ENCODE data around the gene PKD1L1.

PKD1L1 gene

DNA sequence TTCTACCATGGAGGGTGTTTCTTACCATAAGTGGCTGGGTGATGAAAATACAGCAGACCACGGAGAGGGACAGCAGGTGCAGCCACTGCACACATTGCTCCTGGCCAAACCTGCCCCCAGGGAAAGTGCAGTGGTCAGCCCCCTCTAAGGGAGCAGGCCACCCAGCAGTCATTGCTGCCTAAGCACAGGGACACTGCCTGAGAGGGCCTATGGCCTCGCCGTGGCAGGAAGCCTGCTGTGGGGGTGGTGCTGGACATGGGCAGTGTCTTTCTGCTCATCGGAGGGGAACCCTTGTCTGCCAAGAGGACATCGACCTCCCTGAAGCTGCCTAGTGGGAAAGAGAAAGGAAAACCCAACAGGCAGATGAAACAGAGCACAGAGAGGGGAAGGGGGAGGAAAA is 118.3 kb downstream of the PKD1L1 start:
- H3K27ac ChIP-seq = no peak overlapping the region
- no peaks in the 10 kb centered on the region for H4K20me1 ChIP-seq
- TF ChIP-seq Cebpa-rat (IDR thresholded peaks at IDR 0.05) = no peak
- no peak overlapping the region for H3K4me3 ChIP-seq
- H3K4me1 ChIP-seq = peaks cover 46% of the 10 kb centered on the region
- no peaks in the 10 kb centered on the region for H3K27me3 ChIP-seq
- no peak overlapping the region for H3K9ac ChIP-seq
- H3K9me3 ChIP-seq = no peaks in the 10 kb centered on the region
- no peaks in the 10 kb centered on the region for H3K36me3 ChIP-seq
- no peak overlapping the region for H3K4me2 ChIP-seq

DNA sequence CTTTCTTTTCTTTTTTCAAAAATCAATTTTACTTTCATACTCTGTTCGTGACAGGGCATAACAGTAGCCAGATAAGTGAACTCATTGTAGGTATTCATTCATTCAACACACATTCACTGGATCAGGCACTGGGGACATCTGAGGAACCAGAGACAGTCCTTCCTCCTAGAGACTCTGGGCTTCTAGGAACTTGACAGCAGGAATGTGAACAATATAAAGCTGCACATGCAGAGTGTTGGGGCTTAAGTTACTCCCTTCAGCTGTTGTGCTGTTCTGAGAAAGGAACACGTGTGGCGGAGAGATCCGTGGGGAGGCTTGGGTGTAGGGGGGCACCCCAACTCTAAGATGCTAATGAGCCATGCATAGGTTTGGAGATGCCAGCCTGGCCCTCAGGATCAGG is 120.4 kb downstream of the PKD1L1 start:
- no peak for TF ChIP-seq Cebpa-rat (IDR thresholded peaks at IDR 0.05)
- peaks cover 30% of the 10 kb centered on the region for H3K4me1 ChIP-seq

DNA sequence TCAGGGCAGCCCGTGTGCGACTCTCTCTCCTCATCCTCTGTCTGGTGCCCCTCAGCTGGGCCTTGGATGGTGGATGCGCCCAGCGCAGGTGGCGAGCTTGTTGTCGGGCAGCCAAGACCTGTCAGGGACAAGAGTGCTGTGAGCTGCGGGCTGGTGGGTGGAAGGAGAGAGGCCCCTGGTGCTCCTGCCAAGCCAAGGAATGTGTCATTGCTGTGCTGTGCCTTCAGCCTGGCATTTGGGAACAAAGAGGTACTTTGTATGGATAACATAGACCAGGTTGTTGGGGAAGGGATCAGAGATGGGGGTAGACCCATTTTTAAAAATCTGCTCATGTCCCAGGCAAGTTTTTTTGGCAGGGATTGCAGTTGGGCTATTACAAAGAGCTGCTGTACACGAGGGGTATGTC is 120.9 kb downstream of the PKD1L1 start:
- no peaks in the 10 kb centered on the region for H4K20me1 ChIP-seq
- H3K4me1 ChIP-seq = peaks cover 25% of the 10 kb centered on the region
- H3K4me2 ChIP-seq = no peak overlapping the region
- no peaks in the 10 kb centered on the region for H3K36me3 ChIP-seq
- no peaks in the 10 kb centered on the region for H3K27me3 ChIP-seq
- no peak overlapping the region for H3K27ac ChIP-seq
- no peak for TF ChIP-seq Cebpa-rat (IDR thresholded peaks at IDR 0.05)
- H3K4me3 ChIP-seq = no peak overlapping the region
- no peak overlapping the region for H3K9ac ChIP-seq
- H3K9me3 ChIP-seq = no peaks in the 10 kb centered on the region

More for the DNA sequence above, 120.4 kb downstream of the PKD1L1 start:
- Histone ChIP-seq H3K9ac (no peak overlapping the region), H3K27ac (no peak overlapping the region), H3K4me3 (no peak overlapping the region), H3K4me2 (no peak overlapping the region), H3K9me3 (no peaks in the 10 kb centered on the region), H3K27me3 (no peaks in the 10 kb centered on the region), H4K20me1 (no peaks in the 10 kb centered on the region), H3K36me3 (no peaks in the 10 kb centered on the region)

- no peak overlapping the region for H3K4me3 ChIP-seq
- no peak overlapping the region for H3K27ac ChIP-seq
- no peaks in the 10 kb centered on the region for H3K36me3 ChIP-seq
- no peak overlapping the region for H3K9ac ChIP-seq
- H3K27me3 ChIP-seq = no peaks in the 10 kb centered on the region
- no peak overlapping the region for H3K4me2 ChIP-seq
- H3K9me3 ChIP-seq = no peaks in the 10 kb centered on the region
- peaks cover 19% of the 10 kb centered on the region for H3K4me1 ChIP-seq
- H4K20me1 ChIP-seq = no peaks in the 10 kb centered on the region
- TF ChIP-seq Cebpa-rat (IDR thresholded peaks at IDR 0.05) = no peak
These were observed 121.5 kb downstream of the PKD1L1 start for GRCh38 chr7:47826754-47827153.

DNA sequence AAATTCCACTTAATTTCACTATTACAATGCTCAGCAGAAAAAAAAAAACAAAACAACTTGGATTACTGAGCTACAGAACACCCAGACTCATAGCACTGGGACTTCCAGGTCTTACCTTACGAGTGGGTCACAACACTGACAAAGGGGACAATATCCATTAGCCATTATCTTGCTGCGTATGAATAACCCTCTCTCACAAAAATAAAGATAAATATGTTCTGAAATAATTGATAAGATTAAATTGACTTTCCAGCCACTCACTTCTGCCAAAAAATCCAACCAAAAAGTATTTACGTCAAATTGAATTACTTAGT is 128.7 kb downstream of the PKD1L1 start:
- Histone ChIP-seq H3K4me3 (no peak overlapping the region), H3K36me3 (no peaks in the 10 kb centered on the region), H3K27ac (no peak overlapping the region), H3K4me2 (no peak overlapping the region), H3K9me3 (no peaks in the 10 kb centered on the region), H3K9ac (no peak overlapping the region), H3K27me3 (no peaks in the 10 kb centered on the region), H3K4me1 (no peaks in the 10 kb centered on the region), H4K20me1 (no peaks in the 10 kb centered on the region)
- TF ChIP-seq Cebpa-rat (IDR thresholded peaks at IDR 0.05) = no peak

GRCh38 chr7:47818796-47819606 is 129.3 kb downstream of the PKD1L1 start:
- Histone ChIP-seq H3K4me2 (no peak overlapping the region), H3K4me1 (no peaks in the 10 kb centered on the region), H3K27me3 (no peaks in the 10 kb centered on the region)

DNA sequence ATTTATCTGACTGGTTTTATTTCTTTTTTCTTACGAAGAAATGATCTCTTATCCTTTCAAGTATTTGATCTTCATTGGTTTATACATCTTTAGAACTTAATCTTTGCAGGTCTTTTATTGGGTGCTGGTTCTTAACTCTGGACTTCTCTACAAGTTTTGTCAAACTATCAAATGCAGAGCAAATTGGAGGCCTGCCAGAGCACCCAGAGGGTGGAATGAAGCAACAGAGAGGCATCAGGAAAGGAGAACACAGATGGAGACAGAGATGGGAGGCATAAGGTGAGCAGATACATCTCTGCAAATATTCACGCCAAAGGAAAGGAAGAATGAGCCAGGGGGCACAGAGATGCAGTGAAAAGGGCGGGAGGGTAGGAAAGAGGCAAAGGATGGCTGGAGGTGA is 130.3 kb downstream of the PKD1L1 start:
- Histone ChIP-seq H4K20me1 (no peaks in the 10 kb centered on the region), H3K36me3 (no peaks in the 10 kb centered on the region), H3K27me3 (no peaks in the 10 kb centered on the region), H3K4me1 (no peaks in the 10 kb centered on the region), H3K4me2 (no peak overlapping the region), H3K4me3 (no peak overlapping the region), H3K9ac (no peak overlapping the region), H3K27ac (no peak overlapping the region), H3K9me3 (no peaks in the 10 kb centered on the region)
- TF ChIP-seq Cebpa-rat (IDR thresholded peaks at IDR 0.05) = no peak

More at GRCh38 chr7:47818796-47819606, 129.3 kb downstream of the PKD1L1 start:
- no peak overlapping the region for H3K27ac ChIP-seq
- H3K9ac ChIP-seq = no peak overlapping the region
- H3K9me3 ChIP-seq = no peaks in the 10 kb centered on the region
- TF ChIP-seq Cebpa-rat (IDR thresholded peaks at IDR 0.05) = no peak
- no peak overlapping the region for H3K4me3 ChIP-seq
- H4K20me1 ChIP-seq = no peaks in the 10 kb centered on the region
- no peaks in the 10 kb centered on the region for H3K36me3 ChIP-seq

DNA sequence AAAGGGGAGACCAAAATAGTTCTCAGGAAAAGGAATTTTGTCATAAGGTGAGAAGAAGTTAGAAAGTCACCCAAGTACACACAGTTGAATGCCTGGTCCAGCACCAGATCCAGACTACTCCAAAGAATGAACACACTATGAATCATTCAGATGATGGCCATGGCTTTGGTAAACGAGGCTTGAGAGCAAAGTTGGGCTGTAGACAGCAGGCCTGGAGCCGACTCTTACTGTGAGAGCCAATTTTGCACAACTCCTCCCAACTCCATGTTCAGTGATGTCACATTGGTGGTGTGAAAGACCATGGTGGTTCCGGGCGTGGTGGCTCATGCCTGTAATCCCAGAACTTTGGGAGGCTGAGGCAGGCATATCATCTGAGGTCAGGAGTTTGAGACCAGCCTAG is 131.6 kb downstream of the PKD1L1 start:
- H3K4me1 ChIP-seq = no peaks in the 10 kb centered on the region
- H3K36me3 ChIP-seq = no peaks in the 10 kb centered on the region
- TF ChIP-seq Cebpa-rat (IDR thresholded peaks at IDR 0.05) = no peak
- no peaks in the 10 kb centered on the region for H4K20me1 ChIP-seq
- H3K27ac ChIP-seq = no peak overlapping the region
- H3K9ac ChIP-seq = no peak overlapping the region
- H3K9me3 ChIP-seq = no peaks in the 10 kb centered on the region
- no peak overlapping the region for H3K4me3 ChIP-seq
- no peaks in the 10 kb centered on the region for H3K27me3 ChIP-seq
- no peak overlapping the region for H3K4me2 ChIP-seq

DNA sequence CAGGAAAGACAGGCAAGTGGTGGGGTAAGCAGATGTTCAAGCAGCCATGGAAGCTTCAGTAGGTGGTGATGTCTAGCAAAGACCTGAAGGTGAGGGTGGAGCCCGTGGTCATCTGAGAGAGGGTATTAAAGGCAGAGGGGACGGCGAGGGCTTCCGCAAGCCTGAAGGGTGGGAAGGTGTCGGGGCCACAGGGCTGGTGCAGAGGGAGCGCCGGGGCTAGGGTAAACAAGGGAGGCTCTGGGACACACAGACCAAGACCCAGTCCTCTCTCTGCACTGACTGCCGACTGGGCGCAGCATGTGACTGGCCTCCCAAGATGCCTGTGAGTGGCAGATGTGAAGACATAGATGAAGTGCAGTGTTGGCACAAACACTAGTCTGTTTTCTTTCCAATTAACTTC is 132.4 kb downstream of the PKD1L1 start:
- H4K20me1 ChIP-seq = no peaks in the 10 kb centered on the region
- no peak for TF ChIP-seq Cebpa-rat (IDR thresholded peaks at IDR 0.05)
- no peaks in the 10 kb centered on the region for H3K27me3 ChIP-seq
- no peak overlapping the region for H3K9ac ChIP-seq
- H3K4me1 ChIP-seq = no peaks in the 10 kb centered on the region
- H3K27ac ChIP-seq = no peak overlapping the region
- H3K4me2 ChIP-seq = no peak overlapping the region
- no peak overlapping the region for H3K4me3 ChIP-seq
- H3K36me3 ChIP-seq = no peaks in the 10 kb centered on the region
- no peaks in the 10 kb centered on the region for H3K9me3 ChIP-seq

GRCh38 chr7:47814905-47815613 is 133.2 kb downstream of the PKD1L1 start:
- Histone ChIP-seq H3K4me1 (peaks cover 6% of the 10 kb centered on the region; the same call in 1 of the 2 replicates), H3K4me2 (no peak overlapping the region)

More at GRCh38 chr7:47814905-47815613, 133.2 kb downstream of the PKD1L1 start:
- Histone ChIP-seq H3K36me3 (no peaks in the 10 kb centered on the region), H4K20me1 (no peaks in the 10 kb centered on the region), H3K27ac (no peak overlapping the region), H3K27me3 (no peaks in the 10 kb centered on the region), H3K4me3 (no peak overlapping the region), H3K9ac (no peak overlapping the region), H3K9me3 (no peaks in the 10 kb centered on the region)
- no peak for TF ChIP-seq Cebpa-rat (IDR thresholded peaks at IDR 0.05)
